ENCODE results near the gene ASIP.

Gene ASIP

GRCh38 chr20:34315236-34315635 is 74.0 kb downstream of the ASIP start:
- Histone ChIP-seq H4K20me1 (ENCODE audit: insufficient read depth, low read length) (no peaks in the 10 kb centered on the region), H3K27me3 (replicated peaks; ENCODE audit: insufficient read depth, low read length) (no peaks in the 10 kb centered on the region; the same call in 1 of the 2 replicates), H3K9me2 (replicated peaks; ENCODE audit: insufficient read depth, low read length) (no peaks in the 10 kb centered on the region), H3K79me2 (ENCODE audit: low read length) (no peaks in the 10 kb centered on the region), H3K9me3 (replicated peaks; ENCODE audit: insufficient read depth, low read length) (no peaks in the 10 kb centered on the region), H3K4me3 (ENCODE audit: low read length) (no peak overlapping the region), H2AFZ (ENCODE audit: low read length) (no peak overlapping the region), H3K4me2 (ENCODE audit: low read depth, low read length) (no peak overlapping the region), H3F3A (ENCODE audit: insufficient read depth, low read length) (no peaks in the 10 kb centered on the region), H3K9ac (ENCODE audit: low read length) (no peak overlapping the region), H3K36me3 (replicated peaks; ENCODE audit: insufficient read depth, low read length) (no peaks in the 10 kb centered on the region), H3K4me1 (ENCODE audit: low read length) (peaks cover 7% of the 10 kb centered on the region), H3K27ac (ENCODE audit: low read length) (no peak overlapping the region)
- TF ChIP-seq CTCF (IDR thresholded peaks at IDR 0.05; ENCODE audit: low read length) (no peak), EZH2phosphoT487 (IDR thresholded peaks at IDR 0.05; ENCODE audit: low read length) (no peak), EZH2 (optimal IDR thresholded peaks at IDR 0.05; ENCODE audit: low read depth, low read length) (no peak)
- no peak for DNase-seq

- Histone ChIP-seq H3K9ac (ENCODE audit: low read length) (no peak overlapping the region), H3K27ac (ENCODE audit: low read length) (no peak overlapping the region), H3K36me3 (replicated peaks; ENCODE audit: insufficient read depth, low read length) (no peaks in the 10 kb centered on the region), H4K20me1 (ENCODE audit: insufficient read depth, low read length) (no peaks in the 10 kb centered on the region), H3K9me3 (replicated peaks; ENCODE audit: insufficient read depth, low read length) (no peaks in the 10 kb centered on the region), H3K27me3 (replicated peaks; ENCODE audit: insufficient read depth, low read length) (no peaks in the 10 kb centered on the region; the same call in 1 of the 2 replicates), H3K9me2 (replicated peaks; ENCODE audit: insufficient read depth, low read length) (no peaks in the 10 kb centered on the region), H3K4me3 (ENCODE audit: low read length) (no peak overlapping the region), H3K79me2 (ENCODE audit: low read length) (no peaks in the 10 kb centered on the region), H3K4me1 (ENCODE audit: low read length) (peaks cover 7% of the 10 kb centered on the region), H3K4me2 (ENCODE audit: low read depth, low read length) (no peak overlapping the region), H2AFZ (ENCODE audit: low read length) (no peak overlapping the region), H3F3A (ENCODE audit: insufficient read depth, low read length) (no peaks in the 10 kb centered on the region)
- no peak for TF ChIP-seq EZH2 (optimal IDR thresholded peaks at IDR 0.05; ENCODE audit: low read depth, low read length)
- no peak for TF ChIP-seq CTCF (IDR thresholded peaks at IDR 0.05; ENCODE audit: low read length)
- no peak for TF ChIP-seq EZH2phosphoT487 (IDR thresholded peaks at IDR 0.05; ENCODE audit: low read length)
- DNase-seq, result no peak
Observed at GRCh38 chr20:34316196-34316814, 75.1 kb downstream of the ASIP start.
